ENCODE data around the gene LYPD6B. TPM values are rescaled to one million over a fixed set of nuclear protein-coding genes. Genes with fewer than 3 reads are reported as not detected.

Gene LYPD6B
- polyA plus RNA-seq, 1 of the 3 experiments (the other 2 are of a cell fraction) = 18.2 TPM

GRCh38 chr2:148994341-148994740 is 44.2 kb upstream of the LYPD6B start:
- no peaks in the 10 kb centered on the region for H3K27me3 ChIP-seq (ENCODE audit: insufficient read depth)
- H3K36me3 ChIP-seq (replicated peaks in 1 of 2; ENCODE audit: control insufficient read depth in 1 of 2, insufficient read depth in 2 of 2, low read length in 1 of 2) = peaks cover 0 to 2% of the 10 kb centered on the region in 2 experiments
- ChIA-PET POLR2A (no interaction called here), CTCF (interaction anchor here (1.0 kb wide), 2 partner anchors 24 to 579 kb away, joined by 3 read pairs; no protein-coding TSS in a partner anchor)
- H3K9me2 ChIP-seq = no peaks in the 10 kb centered on the region
- H3K9me3 ChIP-seq = no peaks in the 10 kb centered on the region
- H3K4me2 ChIP-seq = no peak overlapping the region
- H3K4me1 ChIP-seq (ENCODE audit: control insufficient read depth in 1 of 2, insufficient read depth in 2 of 2, low read depth in 1 of 2, low read length in 1 of 2) = no peaks in the 10 kb centered on the region; a peak in 1 of 4 replicates
- no peak for DNase-seq
- no peaks in the 10 kb centered on the region for H3K79me2 ChIP-seq (ENCODE audit: insufficient read depth)
- H4K20me1 ChIP-seq (ENCODE audit: insufficient read depth) = no peaks in the 10 kb centered on the region
- no peaks in the 10 kb centered on the region for H3F3A ChIP-seq (replicated peaks; ENCODE audit: insufficient read depth)
- WGBS (ENCODE audit: low lambda C conversion rate) = 78% methylated on average over 8 of the region's 8 CpGs
- no peak overlapping the region for H3K27ac ChIP-seq (ENCODE audit: low read depth in 2 of 2, low read length in 1 of 2)
- H2AFZ ChIP-seq (ENCODE audit: low read depth) = no peak overlapping the region
- H3K9ac ChIP-seq = no peak overlapping the region
- H3K4me3 ChIP-seq (ENCODE audit: low read depth in 2 of 2, low read length in 1 of 2) = no peak overlapping the region
- no peak for TF ChIP-seq ELF1 (IDR thresholded peaks at IDR 0.05)

GRCh38 chr2:148996805-148997204 is 41.7 kb upstream of the LYPD6B start:
- 83% methylated on average over 6 of the region's 6 CpGs for whole genome bisulfite sequencing (ENCODE audit: low lambda C conversion rate)
- Histone ChIP-seq H4K20me1 (ENCODE audit: insufficient read depth) (no peaks in the 10 kb centered on the region), H3K27ac (ENCODE audit: low read depth in 2 of 2, low read length in 1 of 2) (no peak overlapping the region), H3F3A (replicated peaks; ENCODE audit: insufficient read depth) (no peaks in the 10 kb centered on the region), H3K9ac (no peak overlapping the region), H3K4me1 (ENCODE audit: control insufficient read depth in 1 of 2, insufficient read depth in 2 of 2, low read depth in 1 of 2, low read length in 1 of 2) (no peaks in the 10 kb centered on the region; a peak in 1 of 4 replicates), H3K36me3 (replicated peaks in 1 of 2; ENCODE audit: control insufficient read depth in 1 of 2, insufficient read depth in 2 of 2, low read length in 1 of 2) (peaks cover 0 to 2% of the 10 kb centered on the region in 2 experiments), H3K9me2 (no peaks in the 10 kb centered on the region), H3K27me3 (ENCODE audit: insufficient read depth) (no peaks in the 10 kb centered on the region), H3K9me3 (no peaks in the 10 kb centered on the region), H3K79me2 (ENCODE audit: insufficient read depth) (no peaks in the 10 kb centered on the region), H3K4me2 (no peak overlapping the region), H2AFZ (ENCODE audit: low read depth) (no peak overlapping the region), H3K4me3 (ENCODE audit: low read depth in 2 of 2, low read length in 1 of 2) (no peak overlapping the region)
- DNase-seq = no peak
- POLR2A ChIA-PET = no interaction called here
- TF ChIP-seq ELF1 (IDR thresholded peaks at IDR 0.05) (no peak), FOSL2 (IDR thresholded peaks at IDR 0.05; ENCODE audit: borderline replicate concordance, low read depth) (no peak), CHD2 (IDR thresholded peaks at IDR 0.05; ENCODE audit: low read length, partially characterized antibody) (no peak), RAD21 (IDR thresholded peaks at IDR 0.05; ENCODE audit: low read length) (no peak), EP300 (IDR thresholded peaks at IDR 0.05; ENCODE audit: borderline replicate concordance in 1 of 2, low read depth in 1 of 2, low read length in 1 of 2) (no peak)
- CTCF ChIA-PET = no interaction called here

- no peaks in the 10 kb centered on the region for H3K79me2 ChIP-seq (ENCODE audit: insufficient read depth)
- H2AFZ ChIP-seq (ENCODE audit: low read depth) = no peak overlapping the region
- no peak overlapping the region for H3K9ac ChIP-seq
- no peak overlapping the region for H3K4me3 ChIP-seq (ENCODE audit: low read depth in 2 of 2, low read length in 1 of 2)
- no peaks in the 10 kb centered on the region for H3F3A ChIP-seq (replicated peaks; ENCODE audit: insufficient read depth)
- H3K4me2 ChIP-seq = no peak overlapping the region
- no peak for DNase-seq
- no peaks in the 10 kb centered on the region for H3K9me2 ChIP-seq
- ChIA-PET POLR2A (no interaction called here), CTCF (interaction anchor here (1.2 to 1.4 kb wide), 2 partner anchors 8 to 19 kb away, joined by 3 read pairs; no protein-coding TSS in a partner anchor)
- no peaks in the 10 kb centered on the region for H3K27me3 ChIP-seq (ENCODE audit: insufficient read depth)
- peaks cover 0 to 2% of the 10 kb centered on the region in 2 experiments for H3K36me3 ChIP-seq (replicated peaks in 1 of 2; ENCODE audit: control insufficient read depth in 1 of 2, insufficient read depth in 2 of 2, low read length in 1 of 2)
- H3K4me1 ChIP-seq (ENCODE audit: control insufficient read depth in 1 of 2, insufficient read depth in 2 of 2, low read depth in 1 of 2, low read length in 1 of 2) = no peaks in the 10 kb centered on the region; a peak in 1 of 4 replicates
- H4K20me1 ChIP-seq (ENCODE audit: insufficient read depth) = no peaks in the 10 kb centered on the region
- no peaks in the 10 kb centered on the region for H3K9me3 ChIP-seq
- H3K27ac ChIP-seq (ENCODE audit: low read depth in 2 of 2, low read length in 1 of 2) = no peak overlapping the region
- TF ChIP-seq FOSL2 (IDR thresholded peaks at IDR 0.05; ENCODE audit: borderline replicate concordance, low read depth) = no peak
- no peak for TF ChIP-seq CHD2 (IDR thresholded peaks at IDR 0.05; ENCODE audit: low read length, partially characterized antibody)
- TF ChIP-seq EZH2phosphoT487 (IDR thresholded peaks at IDR 0.05; ENCODE audit: borderline replicate concordance, low read depth) = no peak
- TF ChIP-seq USF2 (IDR thresholded peaks at IDR 0.05; ENCODE audit: borderline replicate concordance, low read depth, low read length) = no peak
- TF ChIP-seq GABPA (IDR thresholded peaks at IDR 0.05; ENCODE audit: low read depth) = no peak
- no peak for TF ChIP-seq MXI1 (IDR thresholded peaks at IDR 0.05; ENCODE audit: low read depth, low read length)
- TF ChIP-seq RAD21 (IDR thresholded peaks at IDR 0.05; ENCODE audit: low read length) = no peak
- no peak for TF ChIP-seq REST (IDR thresholded peaks at IDR 0.05; ENCODE audit: low read depth, low read length)
- TF ChIP-seq TCF12 (IDR thresholded peaks at IDR 0.05) = no peak
- TF ChIP-seq GATA2 (CRISPR knock-in tag; IDR thresholded peaks at IDR 0.05) = no peak
- no peak for TF ChIP-seq ZBTB33 (IDR thresholded peaks at IDR 0.05; ENCODE audit: borderline replicate concordance, low read depth)
- TF ChIP-seq RCOR1 (IDR thresholded peaks at IDR 0.05; ENCODE audit: low read length) = no peak
- WGBS (ENCODE audit: low lambda C conversion rate) = 74% methylated on average over 7 of the region's 16 CpGs
Observed at GRCh38 chr2:148998165-148998830, 40.2 kb upstream of the LYPD6B start.

Measured in SK-N-SH (cell line).